ENCODE results near the gene ESRRA.
"Not testable (repeated sequence)": the region's sequence is repeated elsewhere in the genome, so short reads cannot be mapped to it uniquely, and the experiment has no call there.

The ESRRA gene

GRCh38 chr11:64314146-64314804 lies 9.0 kb downstream of the ESRRA start:
- DNase-seq: no peak

GRCh38 chr11:64314805-64315561 lies 9.7 kb downstream of the ESRRA start:
- no peak for DNase-seq

- DNase-seq: not testable (repeated sequence)
Observed at GRCh38 chr11:64315667-64316526, 10.6 kb downstream of the ESRRA start.

- no peak for DNase-seq
Observed at GRCh38 chr11:64316672-64317324, 11.5 kb downstream of the ESRRA start.

GRCh38 chr11:64317325-64317960 lies 12.1 kb downstream of the ESRRA start, which contains the start of gene TRMT112:
Gene TRMT112, minus strand, starts transcription at chr11:64317559. Its CDS starts 33 bp downstream, at chr11:64317526.
- DNase-seq: peak; percentile 90

GRCh38 chr11:64317961-64318765 lies 12.8 kb downstream of the ESRRA start, which contains the start of gene PRDX5:
Gene PRDX5, plus strand, starts transcription at chr11:64318121. Its CDS starts 95 bp downstream, at chr11:64318216.
- DNase-seq: peak; percentile 83

- DNase-seq: no peak
Observed at GRCh38 chr11:64318766-64319761, 13.7 kb downstream of the ESRRA start.

GRCh38 chr11:64320556-64320955 lies 15.2 kb downstream of the ESRRA start:
- no peak for DNase-seq

- no peak for DNase-seq
Observed at GRCh38 chr11:64321026-64321425, 15.7 kb downstream of the ESRRA start.

- DNase-seq: no peak
Observed at GRCh38 chr11:64321533-64321932, 16.2 kb downstream of the ESRRA start.

GRCh38 chr11:64322925-64323260 lies 17.6 kb downstream of the ESRRA start:
- no peak for DNase-seq

GRCh38 chr11:64323373-64323772 lies 18.0 kb downstream of the ESRRA start:
- no peak for DNase-seq

- not testable (repeated sequence) for DNase-seq
Observed at GRCh38 chr11:64323984-64324383, 18.7 kb downstream of the ESRRA start.

- no peak for DNase-seq
Observed at GRCh38 chr11:64324692-64325469, 19.6 kb downstream of the ESRRA start.

GRCh38 chr11:64327375-64327774 lies 22.1 kb downstream of the ESRRA start:
- DNase-seq: no peak

GRCh38 chr11:64327993-64328392 lies 22.7 kb downstream of the ESRRA start:
- no peak for DNase-seq

GRCh38 chr11:64330888-64331287 lies 25.6 kb downstream of the ESRRA start:
- DNase-seq: no peak

GRCh38 chr11:64331569-64332371 lies 26.4 kb downstream of the ESRRA start:
- no peak for DNase-seq
